Activated CD8-positive, alpha-beta memory T cell treated with anti-CD3 and anti-CD28 coated beads, Interleukin-2, amount 50 U/mL, for 24 hours (primary cell): Measurements from ENCODE around the gene SLC18B1.

Source experiments
- DNase-seq: peaks from one replicate; pipeline ENCODE4 v3.0.0-alpha.2; 2020; ENCODE audit errors: extremely low read depth

Gene SLC18B1

DNA sequence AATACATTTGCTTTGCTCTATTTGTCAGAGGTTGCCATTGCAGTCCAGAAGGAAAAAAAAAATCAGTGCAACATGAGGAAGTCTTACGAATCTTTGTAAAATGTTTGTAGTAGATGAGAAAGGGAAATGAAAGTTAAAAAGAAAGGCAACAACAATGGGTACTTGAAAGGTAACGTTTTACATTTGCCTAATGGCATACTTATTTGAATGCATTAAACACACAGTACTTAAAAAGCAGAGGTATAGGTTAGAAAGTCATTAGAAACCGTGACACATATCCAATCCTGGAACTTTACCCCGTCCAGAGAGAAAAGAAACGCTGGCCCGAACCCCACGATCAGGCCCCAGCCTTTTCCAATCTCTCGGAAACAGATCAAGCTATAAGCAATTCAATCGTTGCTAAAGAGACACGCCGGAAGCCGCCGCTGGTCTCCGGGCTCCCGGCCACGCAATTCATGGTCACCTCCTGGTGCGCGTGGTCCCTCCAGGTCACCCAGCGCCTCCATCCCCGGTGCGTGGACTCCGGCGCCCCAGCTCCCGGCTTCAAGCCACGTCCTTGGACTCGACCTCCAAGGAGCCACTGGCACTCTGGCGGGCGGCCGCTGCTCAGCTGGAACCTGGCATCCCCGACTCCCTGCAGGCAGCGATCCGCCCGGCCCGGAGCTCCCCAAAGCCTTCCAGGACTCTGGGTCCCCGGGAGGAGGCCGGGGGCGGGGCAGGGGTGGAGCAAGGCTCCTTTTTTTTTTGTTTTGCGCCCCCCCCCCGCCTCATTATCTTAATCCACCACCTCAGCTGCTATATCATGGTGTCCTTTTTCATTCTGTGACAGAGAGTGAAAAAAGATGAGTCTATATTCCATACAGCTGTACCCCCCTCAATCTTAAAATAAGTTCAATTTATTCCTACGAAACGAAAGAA is at the start of gene SLC18B1:
SLC18B1 (minus strand) TSS at position 687 of the 918 bp plus-strand sequence; CDS start at position 506, 181 bp downstream.
- DNase-seq, result no peak

- no peak for DNase-seq
Measured at GRCh38 chr6:132843316-132844035, 45.0 kb upstream of the SLC18B1 start.

GRCh38 chr6:132841966-132842365 is 43.5 kb upstream of the SLC18B1 start:
- no peak for DNase-seq

GRCh38 chr6:132832891-132833290 is 34.5 kb upstream of the SLC18B1 start:
- no peak for DNase-seq

GRCh38 chr6:132830334-132830751 is 31.9 kb upstream of the SLC18B1 start:
- DNase-seq, result no peak

GRCh38 chr6:132820629-132821381 is 22.4 kb upstream of the SLC18B1 start:
- no peak for DNase-seq

GRCh38 chr6:132819405-132820161 is 21.1 kb upstream of the SLC18B1 start:
- no peak for DNase-seq

- DNase-seq, result no peak
Measured at GRCh38 chr6:132818404-132819359, 20.2 kb upstream of the SLC18B1 start.

DNA sequence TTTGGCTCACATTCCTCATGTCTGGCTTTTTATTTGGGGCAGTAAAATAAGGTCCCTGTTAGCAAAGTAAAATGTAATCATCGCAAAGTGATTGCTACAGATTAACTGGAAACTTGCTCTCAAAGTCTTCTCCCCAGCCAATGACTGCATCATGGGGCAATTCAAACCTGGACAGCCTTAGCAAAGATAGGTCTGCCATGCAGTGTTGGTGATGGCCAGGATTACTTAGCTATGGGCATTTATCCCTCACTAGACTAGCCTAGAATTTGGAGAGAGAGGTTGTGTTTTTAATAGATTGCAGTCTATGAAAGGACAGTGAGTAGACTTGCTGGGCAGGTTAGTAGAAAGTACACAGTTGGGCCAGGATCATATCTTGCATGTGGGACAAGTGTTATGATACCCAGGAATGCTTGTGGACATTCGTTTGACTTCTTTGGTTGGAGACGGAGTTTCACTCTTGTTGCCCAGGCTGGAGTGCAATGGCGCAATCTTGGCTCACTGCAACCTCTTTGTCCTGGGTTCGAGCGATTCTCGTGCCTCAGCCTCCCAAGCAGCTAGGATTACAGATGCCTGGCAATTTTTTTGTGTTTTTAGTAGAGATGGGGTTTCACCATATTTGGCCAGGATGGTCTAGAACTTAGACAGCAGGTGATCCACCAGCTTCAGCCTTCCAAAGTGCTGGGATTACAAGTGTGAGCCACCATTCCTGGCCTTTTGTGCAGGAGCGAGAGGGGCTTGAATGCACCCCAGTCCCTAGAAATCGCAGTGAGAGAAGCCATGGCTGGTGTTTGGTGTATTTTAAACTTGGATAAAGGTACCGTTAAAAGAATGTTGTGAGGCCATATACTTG is 19.3 kb upstream of the SLC18B1 start:
- DNase-seq, result no peak

DNA sequence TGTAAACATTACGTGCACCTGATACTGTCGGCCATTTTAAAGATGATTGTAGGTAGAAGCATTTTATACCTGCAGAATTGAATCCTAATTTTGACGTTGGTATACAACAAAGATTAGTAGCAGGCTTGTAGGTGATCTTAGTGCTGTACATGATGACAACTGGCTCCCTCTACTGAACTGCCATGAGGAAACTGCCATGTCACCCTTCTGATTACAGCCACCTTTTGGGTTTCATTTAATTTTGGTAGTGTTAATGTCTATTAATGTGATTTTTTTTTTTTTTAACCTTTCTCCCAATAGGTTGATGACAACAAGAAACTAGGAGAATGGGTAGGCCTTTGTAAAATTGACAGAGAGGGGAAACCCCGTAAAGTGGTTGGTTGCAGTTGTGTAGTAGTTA is 18.2 kb upstream of the SLC18B1 start:
- DNase-seq, result no peak

GRCh38 chr6:132814716-132815570 is 16.5 kb upstream of the SLC18B1 start:
- DNase-seq, result no peak

DNA sequence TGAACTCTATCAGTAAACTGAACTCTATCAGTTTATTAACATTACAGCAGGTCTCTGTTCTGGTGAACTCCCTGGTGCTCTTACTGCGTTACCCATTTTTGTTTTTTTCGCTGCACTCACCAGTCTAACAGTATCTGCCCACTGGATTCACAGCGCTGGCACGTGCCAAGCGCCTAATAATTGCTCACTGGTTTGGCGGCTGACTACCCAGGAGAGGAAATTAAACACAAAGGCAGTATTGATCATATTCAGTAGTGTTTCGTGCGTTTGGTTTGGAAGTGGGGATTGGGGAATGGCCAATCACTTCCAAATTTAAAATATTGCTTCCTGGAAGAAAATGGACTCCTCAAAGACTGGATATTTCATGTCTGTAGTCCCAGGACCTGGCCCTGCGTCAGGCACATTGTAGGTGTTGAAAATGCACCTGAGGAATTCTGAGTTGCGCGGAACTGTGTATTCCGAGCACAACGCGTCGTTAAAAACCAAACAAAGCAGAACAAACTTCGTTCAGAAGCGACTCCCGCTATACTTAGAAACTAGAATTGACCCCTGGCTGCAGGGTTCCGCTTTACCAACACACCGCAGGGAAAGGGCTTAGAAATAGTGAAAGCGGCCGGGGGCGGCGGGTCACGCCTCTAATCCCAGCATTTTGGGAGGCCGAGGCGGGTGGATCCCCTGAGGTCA is 14.9 kb upstream of the SLC18B1 start:
- DNase-seq, result no peak

DNA sequence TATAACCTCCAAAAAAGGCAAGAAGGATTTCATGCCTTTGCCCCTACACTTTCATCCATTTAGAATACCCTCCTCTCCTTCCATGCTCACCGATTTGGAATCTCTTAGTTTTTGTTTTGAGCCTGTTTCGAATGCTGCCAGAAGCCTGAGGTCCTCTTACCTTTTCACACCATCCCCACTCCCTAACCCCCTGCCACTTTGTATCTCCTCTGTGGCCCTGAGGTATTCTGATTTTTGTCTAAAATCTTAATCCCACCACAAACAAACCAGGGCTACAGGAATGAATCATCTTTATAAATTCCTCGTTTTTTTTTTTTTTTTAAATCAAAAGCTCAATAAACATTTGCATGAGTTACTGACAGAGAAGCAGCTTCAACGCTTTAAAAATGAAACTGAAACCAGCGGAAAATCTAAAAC is 14.3 kb upstream of the SLC18B1 start:
- no peak for DNase-seq

- no peak for DNase-seq
Measured at GRCh38 chr6:132812255-132812732, 13.9 kb upstream of the SLC18B1 start.

- no peak for DNase-seq
Measured at GRCh38 chr6:132811276-132811675, 12.8 kb upstream of the SLC18B1 start.

DNA sequence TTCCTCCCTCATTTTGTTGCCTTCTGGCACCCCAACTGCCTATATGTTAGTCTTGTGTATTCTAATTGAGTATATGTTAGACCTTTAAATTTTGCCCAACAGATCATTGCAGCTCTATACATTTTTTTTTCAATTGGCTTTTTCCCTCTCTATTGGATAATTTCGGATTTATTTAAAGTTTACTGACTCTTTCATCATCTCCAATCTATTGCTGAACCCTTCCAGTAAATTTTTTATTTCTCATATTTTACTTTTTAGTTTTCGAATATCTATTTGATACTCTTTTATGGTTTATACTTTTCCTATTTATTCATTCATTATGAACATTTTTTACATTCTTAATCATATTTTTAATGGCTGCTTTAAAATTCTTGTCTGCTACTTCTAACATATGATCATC is 7.1 kb upstream of the SLC18B1 start:
- DNase-seq, result no peak

DNA sequence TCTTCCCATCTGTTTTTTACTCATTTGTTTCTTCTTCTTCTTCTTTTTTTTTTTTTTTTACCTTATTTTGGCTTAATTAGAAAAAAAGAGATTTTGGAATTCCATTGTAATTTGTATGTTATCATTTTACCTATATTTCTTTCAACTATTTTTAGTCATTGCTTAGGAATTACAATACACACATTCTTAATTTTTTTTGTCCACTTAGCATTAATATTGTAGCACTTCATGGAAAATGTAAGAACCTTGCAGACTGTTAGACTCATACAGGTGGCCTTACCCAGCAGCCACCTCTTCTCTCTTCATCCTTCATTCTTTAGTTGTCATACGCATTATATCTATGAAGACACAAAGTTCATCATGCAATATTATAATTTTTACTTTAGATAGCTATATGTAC is 5.8 kb upstream of the SLC18B1 start:
- DNase-seq, result no peak

- DNase-seq, result no peak
Measured at GRCh38 chr6:132800656-132801055, 2.2 kb upstream of the SLC18B1 start.
